C4-2B (cell line): Measurements from ENCODE around the gene GAREM2.

Experiments used
- H3K27ac ChIP-seq: fragments of 450-650 bp; 2 replicates; pipeline ENCODE4 v1.5.1; 2017
- CTCF ChIP-seq: fragments of 450-650 bp; conservative IDR thresholded peaks from 2 replicates; pipeline ENCODE4 v1.5.1; 2017; ENCODE audit warnings: mild to moderate bottlenecking
- ZFX ChIP-seq: fragments of 450-650 bp; IDR thresholded peaks from 2 replicates; pipeline ENCODE4 v1.6.1; 2017

The GAREM2 gene

DNA sequence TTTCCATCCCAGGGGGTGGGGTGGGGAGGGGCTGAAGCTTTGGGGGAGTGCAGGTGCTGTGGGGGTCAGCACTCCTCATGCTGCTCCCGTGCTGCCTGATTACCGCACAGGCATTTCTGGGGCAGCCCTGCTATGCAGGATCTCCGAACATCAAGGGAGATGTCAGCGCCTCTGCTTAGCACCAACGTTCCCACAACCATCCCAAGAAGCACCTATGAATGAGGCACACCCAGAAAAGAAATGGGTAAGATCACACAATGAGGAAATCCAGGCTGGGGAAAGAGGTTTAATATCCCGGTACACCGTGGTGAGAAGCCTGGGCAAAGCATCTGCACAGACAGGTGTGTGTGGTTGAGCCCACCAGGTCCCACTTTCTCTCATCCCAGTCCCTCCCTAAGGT, 17.5 kb downstream of the GAREM2 start:
- TF ChIP-seq CTCF (no peak), ZFX (no peak)
- H3K27ac ChIP-seq: no peak overlapping the region

- TF ChIP-seq ZFX (no peak), CTCF (no peak)
- H3K27ac ChIP-seq: no peak overlapping the region
Observed at GRCh38 chr2:26191316-26192159, 18.6 kb downstream of the GAREM2 start.

GRCh38 chr2:26193578-26194231, 20.8 kb downstream of the GAREM2 start:
- no peak overlapping the region for H3K27ac ChIP-seq
- no peak for TF ChIP-seq ZFX
- no peak for TF ChIP-seq CTCF

- no peak for TF ChIP-seq CTCF
- no peak for TF ChIP-seq ZFX
- no peak overlapping the region for H3K27ac ChIP-seq
Observed at GRCh38 chr2:26195040-26195984, 22.4 kb downstream of the GAREM2 start.

DNA sequence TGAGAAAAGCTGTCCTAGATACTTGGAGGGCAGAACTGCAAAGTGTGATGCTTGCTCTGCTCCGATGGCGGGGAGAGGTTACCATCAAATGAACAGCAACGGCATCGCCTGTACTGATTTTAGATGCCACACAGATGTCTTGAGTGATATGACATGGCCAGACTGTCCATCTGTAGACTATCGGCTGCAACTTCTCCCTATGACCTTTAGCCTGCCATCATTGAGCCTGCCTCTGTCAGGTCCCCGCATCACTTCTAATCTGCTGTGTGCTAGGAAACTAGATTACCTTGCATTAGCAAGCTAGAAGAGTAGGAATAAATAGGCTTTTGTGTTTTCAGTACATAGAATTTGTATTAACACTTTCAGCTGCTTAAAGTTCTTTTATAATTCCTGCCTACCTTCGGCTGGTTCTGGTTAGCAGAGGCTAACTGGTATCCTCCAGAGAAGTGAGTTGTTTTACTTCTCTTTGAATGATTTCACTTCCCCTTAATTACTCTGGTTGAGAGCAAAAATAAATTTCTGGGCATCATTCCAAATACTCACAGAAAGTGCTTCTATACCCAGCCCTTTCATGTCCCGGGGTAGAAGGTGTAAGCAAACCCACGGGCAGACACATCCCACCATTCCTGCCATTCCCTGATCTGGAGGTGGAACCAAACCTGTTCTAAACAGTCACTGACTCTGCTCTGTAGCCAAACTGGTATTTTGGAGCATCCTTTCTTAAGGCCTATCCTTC, 24.0 kb downstream of the GAREM2 start:
- TF ChIP-seq ZFX: no peak
- TF ChIP-seq CTCF: no peak
- no peak overlapping the region for H3K27ac ChIP-seq

GRCh38 chr2:26197516-26197915, 24.6 kb downstream of the GAREM2 start:
- TF ChIP-seq CTCF (no peak), ZFX (no peak)

More at GRCh38 chr2:26197516-26197915, 24.6 kb downstream of the GAREM2 start:
- H3K27ac ChIP-seq: no peak overlapping the region
